A549 (cell line): ENCODE data around the gene PBX3.

ENCODE experiments used
- CEBPB ChIP-seq, 2 experiments: fragments of >200 bp in 1 of 2; sonication (Bioruptor Twin) in 1 of 2; formaldehyde crosslinking in 1 of 2; IDR thresholded peaks; 2 replicates each; pipeline ENCODE4 v1.6.1; 2012 to 2016
- CHD2 ChIP-seq: fragments of 150-350 bp; IDR thresholded peaks from 2 replicates; pipeline ENCODE4 v1.6.1; 2014; ENCODE audit warnings: low read length; ENCODE audit not compliant: partially characterized antibody
- CTCF ChIP-seq: fragments of >200 bp; sonication (Bioruptor Twin); formaldehyde crosslinking; IDR thresholded peaks from 3 replicates; pipeline ENCODE4 v1.5.1; 2016
- FOSB ChIP-seq: fragments of 250-450 bp; sonication (Bioruptor Pico); IDR thresholded peaks from 2 replicates; pipeline ENCODE4 v1.5.0; 2020; ENCODE audit warnings: mild to moderate bottlenecking, moderate library complexity
- GATA3 ChIP-seq: IDR thresholded peaks from 2 replicates; pipeline ENCODE4 v1.6.1; 2012; ENCODE audit warnings: borderline replicate concordance
- JUN ChIP-seq, 2 experiments: fragments of >200 bp; sonication (Bioruptor Twin); formaldehyde crosslinking; IDR thresholded peaks; 2 replicates in 1 of 2; 3 replicates in 1 of 2; pipeline ENCODE4 v1.6.1; 2016 to 2017
- POLR2A ChIP-seq: IDR thresholded peaks from 2 replicates; pipeline ENCODE4 v1.6.1; 2012; ENCODE audit warnings: mild to moderate bottlenecking, low read length
- RAD21 ChIP-seq, 2 experiments: fragments of >200 bp in 1 of 2; sonication (Bioruptor Twin) in 1 of 2; formaldehyde crosslinking in 1 of 2; IDR thresholded peaks in 1 of 2; conservative IDR thresholded peaks in 1 of 2; 2 replicates in 1 of 2; 3 replicates in 1 of 2; pipeline ENCODE4 v1.6.1; 2012 to 2018; ENCODE audit warnings: inconsistent platforms in 1 of 2
- TP53 ChIP-seq: fragments of 250-450 bp; sonication (Bioruptor Pico); IDR thresholded peaks from 2 replicates; pipeline ENCODE4 v1.5.0; 2021; ENCODE audit warnings: mild to moderate bottlenecking, moderate library complexity
- ZNF302 ChIP-seq: fragments of 250-450 bp; sonication (Bioruptor Pico); IDR thresholded peaks from 2 replicates; pipeline ENCODE4 v1.9.0; 2021; ENCODE audit warnings: inconsistent platforms, mild to moderate bottlenecking, moderate library complexity

GRCh38 chr9:125956102-125956501, 208.9 kb downstream of the PBX3 start:
- TF ChIP-seq CTCF (no peak), CEBPB (IDR thresholded peaks at IDR 0.05) (no peak), RAD21 (conservative IDR thresholded peaks at IDR 0.05 in 1 of 2, IDR thresholded peaks at IDR 0.05 in 1 of 2) (no peak), JUN (IDR thresholded peaks at IDR 0.05) (no peak), POLR2A (no peak), CHD2 (no peak), GATA3 (no peak), ZNF302 (CRISPR knock-in tag) (no peak), TP53 (CRISPR knock-in tag) (no peak), FOSB (no peak)
